WTC11 (cell line): ENCODE results near the gene LIN7B. TPM values are rescaled to one million over a fixed set of nuclear protein-coding genes. Genes with fewer than 3 reads are reported as not detected.

ENCODE experiments used
- ATAC-seq: fragments of 200-7000 bp; cut with Tn5 transposase; 2 replicates; pipeline ENCODE4 v1.10.0; 2021; ENCODE audit warnings: mild to moderate bottlenecking, moderate library complexity
- CTCF ChIA-PET: fragments of 300-600 bp; sonication (Branson Sonifier 250); formaldehyde crosslinking; loops from one replicate; lab custom pipeline; 2021; ENCODE audit warnings: antibody characterized with exemption; lab: Charles Lee
- POLR2A ChIA-PET: fragments of 350-600 bp; sonication (Branson Sonifier 250); formaldehyde crosslinking; loops from one replicate; lab custom pipeline; 2021; ENCODE audit warnings: antibody characterized with exemption; lab: Charles Lee
- DNase-seq: peaks from one replicate; pipeline ENCODE4 v3.0.0; 2021; ENCODE audit warnings: low spot score
- H3K27ac Mint-ChIP-seq: 2 replicates; pipeline ENCODE4 v1.8.0; 2021; ENCODE audit warnings: mixed read lengths
- H3K27me3 Mint-ChIP-seq: 2 replicates; pipeline ENCODE4 v1.8.0; 2021; ENCODE audit warnings: low read depth, mild to moderate bottlenecking, moderate library complexity, mixed read lengths
- H3K36me3 Mint-ChIP-seq: 2 replicates; pipeline ENCODE4 v1.8.0; 2021; ENCODE audit warnings: mixed read lengths
- H3K4me1 Mint-ChIP-seq: 2 replicates; pipeline ENCODE4 v1.8.0; 2022; ENCODE audit warnings: mixed read lengths
- H3K4me3 Mint-ChIP-seq: 2 replicates; pipeline ENCODE4 v1.8.0; 2021; ENCODE audit warnings: mild to moderate bottlenecking, moderate library complexity, mixed read lengths
- H3K9me3 Mint-ChIP-seq: 2 replicates; pipeline ENCODE4 v1.8.0; 2021; ENCODE audit warnings: mixed read lengths
- AFF4 ChIP-seq: sonication (generic); formaldehyde crosslinking; IDR thresholded peaks from 2 replicates; pipeline ENCODE4 v1.8.1; 2023; ENCODE audit warnings: mild to moderate bottlenecking, missing genetic modification reagents, borderline replicate concordance
- ATF6 ChIP-seq: sonication (generic); formaldehyde crosslinking; IDR thresholded peaks from 2 replicates; pipeline ENCODE4 v1.8.1; 2023; ENCODE audit warnings: mild to moderate bottlenecking, missing genetic modification reagents
- CTCF ChIP-seq: fragments of 200-600 bp; IDR thresholded peaks from 2 replicates; pipeline ENCODE4 v1.8.0; 2022; ENCODE audit warnings: antibody characterized with exemption
- E2F5 ChIP-seq: sonication (generic); formaldehyde crosslinking; IDR thresholded peaks from 2 replicates; pipeline ENCODE4 v1.8.1; 2022; ENCODE audit warnings: mild to moderate bottlenecking, moderate library complexity, missing genetic modification reagents
- HMGA2 ChIP-seq: fragments of 250-450 bp; sonication (Bioruptor Pico); IDR thresholded peaks from 2 replicates; pipeline ENCODE4 v1.4.0; 2021; ENCODE audit warnings: mild to moderate bottlenecking, moderate library complexity
- JAZF1 ChIP-seq: fragments of 250-450 bp; sonication (Bioruptor Pico); IDR thresholded peaks from 2 replicates; pipeline ENCODE4 v1.9.0; 2021; ENCODE audit warnings: moderate library complexity, mild to moderate bottlenecking, inconsistent platforms
- JUN ChIP-seq: sonication (generic); formaldehyde crosslinking; IDR thresholded peaks from 2 replicates; pipeline ENCODE4 v1.8.0; 2023; ENCODE audit warnings: mild to moderate bottlenecking, missing genetic modification reagents
- KAT7 ChIP-seq: sonication (generic); formaldehyde crosslinking; IDR thresholded peaks from 2 replicates; pipeline ENCODE4 v1.8.1; 2023; ENCODE audit warnings: missing genetic modification reagents, mild to moderate bottlenecking, borderline replicate concordance
- NFE2L1 ChIP-seq: sonication (generic); formaldehyde crosslinking; IDR thresholded peaks from 2 replicates; pipeline ENCODE4 v1.8.1; 2023; ENCODE audit warnings: missing genetic modification reagents
- NFYB ChIP-seq: sonication (generic); formaldehyde crosslinking; conservative IDR thresholded peaks from 2 replicates; pipeline ENCODE4 v1.8.0; 2022; ENCODE audit warnings: low read depth, missing genetic modification reagents
- NR1H2 ChIP-seq: sonication (generic); formaldehyde crosslinking; IDR thresholded peaks from 2 replicates; pipeline ENCODE4 v1.9.0; 2021; ENCODE audit warnings: mild to moderate bottlenecking, moderate library complexity, missing genetic modification reagents
- NR2C2 ChIP-seq: sonication (generic); formaldehyde crosslinking; IDR thresholded peaks from 2 replicates; pipeline ENCODE4 v1.8.0; 2022; ENCODE audit warnings: mild to moderate bottlenecking, missing genetic modification reagents
- PRRX2 ChIP-seq: fragments of 250-450 bp; sonication (Bioruptor Pico); IDR thresholded peaks from 2 replicates; pipeline ENCODE4 v1.8.0; 2021; ENCODE audit warnings: mild to moderate bottlenecking
- RELA ChIP-seq: sonication (generic); formaldehyde crosslinking; IDR thresholded peaks from 2 replicates; pipeline ENCODE4 v1.8.1; 2022; ENCODE audit warnings: missing genetic modification reagents, mild to moderate bottlenecking, borderline replicate concordance
- SMAD4 ChIP-seq: sonication (generic); formaldehyde crosslinking; IDR thresholded peaks from 2 replicates; pipeline ENCODE4 v1.8.0; 2022; ENCODE audit warnings: mild to moderate bottlenecking, missing genetic modification reagents
- STAT6 ChIP-seq: sonication (generic); formaldehyde crosslinking; conservative IDR thresholded peaks from 2 replicates; pipeline ENCODE4 v1.8.1; 2023; ENCODE audit warnings: mild to moderate bottlenecking, low read depth, missing genetic modification reagents, moderate library complexity
- USF1 ChIP-seq: sonication (generic); formaldehyde crosslinking; IDR thresholded peaks from 2 replicates; pipeline ENCODE4 v1.8.0; 2022; ENCODE audit warnings: mild to moderate bottlenecking, missing genetic modification reagents
- ZNF121 ChIP-seq: sonication (generic); formaldehyde crosslinking; IDR thresholded peaks from 2 replicates; pipeline ENCODE4 v1.8.0; 2023; ENCODE audit warnings: missing genetic modification reagents
- ZNF512 ChIP-seq: sonication (generic); formaldehyde crosslinking; IDR thresholded peaks from 2 replicates; pipeline ENCODE4 v1.8.1; 2022; ENCODE audit warnings: missing genetic modification reagents, borderline replicate concordance
- total RNA-seq: library from RNA; stranded (reverse); gene quantifications from 3 replicates; pipeline ENCODE4 v1.2.3, GENCODE V29; 2021

The LIN7B gene
- total RNA-seq, 1 experiment from 2014 or later = 5.1 TPM

- 0 out of 2 replicates have a peak overlapping the region, but pooled peaks have one; percentile 8 for H3K27ac Mint-ChIP-seq
- no peaks in the 10 kb centered on the region for H3K9me3 Mint-ChIP-seq
- peaks cover 5% of the 10 kb centered on the region; the same call in 1 of the 2 replicates for H3K4me1 Mint-ChIP-seq
- ChIA-PET CTCF (interaction anchor here (1.0 to 1.6 kb wide), 5 partner anchors 12 to 116 kb away, joined by 3 to 7 read pairs (median 4); no protein-coding TSS in a partner anchor), POLR2A (interaction anchor here (0.6 to 1.2 kb wide), 2 partner anchors 12 to 140 kb away, joined by 3 to 4 read pairs; partner anchors contain the start of gene BAX)
- H3K4me3 Mint-ChIP-seq = no peak overlapping the region
- TF ChIP-seq ZNF512 (CRISPR knock-in tag) = no peak
- no peak for TF ChIP-seq JAZF1 (CRISPR knock-in tag)
- no peak for TF ChIP-seq STAT6 (CRISPR knock-in tag)
- TF ChIP-seq KAT7 (CRISPR knock-in tag) = no peak
- no peak for TF ChIP-seq JUN (CRISPR knock-in tag)
- no peak for TF ChIP-seq ZNF121 (CRISPR knock-in tag)
- TF ChIP-seq RELA = no peak
- no peak for TF ChIP-seq NR2C2 (CRISPR knock-in tag)
- TF ChIP-seq PRRX2 (CRISPR knock-in tag) = no peak
- TF ChIP-seq E2F5 = no peak
- TF ChIP-seq NFE2L1 (CRISPR knock-in tag) = no peak
- TF ChIP-seq NFYB (CRISPR knock-in tag) = no peak
- no peak for TF ChIP-seq USF1 (CRISPR knock-in tag)
- no peak for TF ChIP-seq CTCF
- no peak for TF ChIP-seq HMGA2
- TF ChIP-seq ATF6 (CRISPR knock-in tag) = no peak
- TF ChIP-seq AFF4 (CRISPR knock-in tag) = no peak
- no peak for TF ChIP-seq NR1H2 (CRISPR knock-in tag)
- no peak for TF ChIP-seq SMAD4 (CRISPR knock-in tag)
- ATAC-seq (no peak), DNase-seq (no peak)
- peaks cover 73% of the 10 kb centered on the region for H3K36me3 Mint-ChIP-seq
- no peaks in the 10 kb centered on the region for H3K27me3 Mint-ChIP-seq
These were observed 19.4 kb upstream of the LIN7B start for GRCh38 chr19:49094505-49095482.
